HG03066 (cell line): Measurements from ENCODE around the gene ENPP1.
"Not testable (repeated sequence)": the region's sequence is repeated elsewhere in the genome, so short reads cannot be mapped to it uniquely, and the experiment has no call there.

Source experiments
- ATAC-seq: cut with Tn5 transposase; IDR thresholded peaks from one replicate; pipeline ENCODE4 v1.9.1; 2021; ENCODE audit warnings: low read depth; ENCODE audit not compliant: unreplicated experiment

Gene ENPP1

GRCh38 chr6:131867744-131868143 is 59.9 kb downstream of the ENPP1 start:
- ATAC-seq, result no peak

- no peak for ATAC-seq
Measured at GRCh38 chr6:131868836-131869235, 61.0 kb downstream of the ENPP1 start.

GRCh38 chr6:131875647-131876046 is 67.8 kb downstream of the ENPP1 start:
- ATAC-seq, result no peak

GRCh38 chr6:131876545-131876944 is 68.7 kb downstream of the ENPP1 start:
- ATAC-seq, result no peak

- no peak for ATAC-seq
Measured at GRCh38 chr6:131877999-131878789, 70.4 kb downstream of the ENPP1 start.

GRCh38 chr6:131883016-131883415 is 75.2 kb downstream of the ENPP1 start:
- ATAC-seq, result no peak

- no peak for ATAC-seq
Measured at GRCh38 chr6:131885237-131885636, 77.4 kb downstream of the ENPP1 start.

GRCh38 chr6:131886517-131886916 is 78.7 kb downstream of the ENPP1 start:
- ATAC-seq, result no peak

GRCh38 chr6:131890091-131890490 is 82.3 kb downstream of the ENPP1 start:
- no peak for ATAC-seq

- ATAC-seq, result no peak
Measured at GRCh38 chr6:131893198-131893597, 85.4 kb downstream of the ENPP1 start.

- no peak for ATAC-seq
Measured at GRCh38 chr6:131894493-131895424, 86.9 kb downstream of the ENPP1 start.

GRCh38 chr6:131897050-131897435 is 89.2 kb downstream of the ENPP1 start:
- no peak for ATAC-seq

- no peak for ATAC-seq
Measured at GRCh38 chr6:131897621-131898020, 89.8 kb downstream of the ENPP1 start.

GRCh38 chr6:131898718-131899117 is 90.9 kb downstream of the ENPP1 start:
- ATAC-seq, result no peak

- no peak for ATAC-seq
Measured at GRCh38 chr6:131900231-131900630, 92.4 kb downstream of the ENPP1 start.

GRCh38 chr6:131901326-131901873 is 93.6 kb downstream of the ENPP1 start:
- ATAC-seq, result not testable (repeated sequence)

- not testable (repeated sequence) for ATAC-seq
Measured at GRCh38 chr6:131903734-131904133, 95.9 kb downstream of the ENPP1 start.

- ATAC-seq, result not testable (repeated sequence)
Measured at GRCh38 chr6:131908787-131909186, 101.0 kb downstream of the ENPP1 start.

- peak; percentile 99 for ATAC-seq
Measured at GRCh38 chr6:131909408-131910218, 101.8 kb downstream of the ENPP1 start.

GRCh38 chr6:131910219-131910589 is 102.4 kb downstream of the ENPP1 start:
- ATAC-seq, result no peak
